Activated CD4-positive, CD25-positive, alpha-beta regulatory T cell treated with anti-CD3 and anti-CD28 coated beads, Interleukin-2, amount 50 U/mL, for 24 hours (primary cell): ENCODE measurements around the gene SURF4.
"Not testable (repeated sequence)": the region's sequence is repeated elsewhere in the genome, so short reads cannot be mapped to it uniquely, and the experiment has no call there.

Experiments used
- ATAC-seq, 2 donors: fragments of 150-1000 bp; cut with Tn5 transposase; one replicate each; pipeline ENCODE4 v1.10.0; 2021; ENCODE audit warnings: mild to moderate bottlenecking in 1 of 2, moderate library complexity in 1 of 2

The SURF4 gene

GRCh38 chr9:133331641-133332380 lies 44.0 kb downstream of the SURF4 start:
- ATAC-seq = no peak

DNA sequence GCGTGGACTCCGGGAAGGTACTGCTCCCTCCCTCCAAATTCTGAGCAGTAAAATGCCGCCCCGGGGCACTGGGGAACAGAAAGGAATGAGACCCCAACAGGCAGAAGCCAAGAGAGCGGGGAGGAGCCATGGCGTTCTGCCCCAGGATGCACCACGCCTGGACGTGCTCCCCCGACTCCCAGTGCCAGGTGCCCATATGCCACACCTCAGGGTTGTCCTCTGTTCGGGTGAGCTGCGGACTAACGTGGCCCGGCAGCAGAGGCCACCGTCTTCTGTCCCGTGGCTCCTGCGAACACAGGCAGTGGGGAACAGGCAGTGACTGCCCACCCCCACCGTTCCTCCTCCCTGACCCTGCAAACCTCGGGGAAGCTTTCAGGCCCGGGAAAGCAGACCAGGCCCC lies 44.6 kb downstream of the SURF4 start:
- no peak for ATAC-seq

DNA sequence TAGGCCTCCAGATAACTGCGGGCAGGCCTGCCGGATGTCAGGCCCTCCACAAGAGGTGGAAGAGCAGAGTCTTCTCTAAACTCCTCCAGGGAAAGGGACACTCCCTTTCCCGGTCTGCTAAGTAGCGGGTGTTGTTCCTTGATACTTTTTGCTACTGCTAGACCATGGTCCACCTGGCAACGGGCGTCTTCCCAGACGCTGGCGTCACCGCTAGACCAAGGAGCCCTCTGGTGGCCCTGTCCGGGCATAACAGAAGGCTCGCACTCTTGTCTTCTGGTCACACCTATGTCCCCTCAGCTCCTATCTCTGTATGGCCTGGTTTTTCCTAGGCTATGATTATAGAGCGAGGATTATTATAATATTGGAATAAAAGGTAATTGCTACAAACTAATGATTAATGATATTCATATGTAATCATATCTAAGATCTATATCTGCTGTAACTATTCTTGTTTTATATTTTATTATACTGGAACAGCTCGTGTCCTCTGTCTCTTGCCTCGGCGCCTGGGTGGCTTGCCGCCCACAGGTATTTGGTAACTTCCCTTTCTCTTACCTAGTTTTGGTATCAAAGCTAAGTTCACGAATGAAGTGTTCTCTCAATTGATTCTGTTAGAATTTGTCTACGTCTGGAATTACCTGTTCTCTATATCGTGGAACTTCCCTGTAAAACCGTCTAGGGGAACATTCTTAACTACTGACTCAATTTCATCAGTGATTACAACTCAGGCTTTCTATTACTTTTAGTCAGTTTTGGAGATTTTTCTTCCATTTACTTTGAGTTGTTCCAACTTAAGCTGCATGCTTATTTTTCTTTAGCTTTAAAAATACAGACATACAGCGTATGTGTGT lies 46.3 kb downstream of the SURF4 start:
- not testable (repeated sequence) for ATAC-seq

- ATAC-seq = no peak
Measured at GRCh38 chr9:133327834-133328484, 47.9 kb downstream of the SURF4 start.

GRCh38 chr9:133327021-133327420 lies 48.8 kb downstream of the SURF4 start:
- ATAC-seq = not testable (repeated sequence)

DNA sequence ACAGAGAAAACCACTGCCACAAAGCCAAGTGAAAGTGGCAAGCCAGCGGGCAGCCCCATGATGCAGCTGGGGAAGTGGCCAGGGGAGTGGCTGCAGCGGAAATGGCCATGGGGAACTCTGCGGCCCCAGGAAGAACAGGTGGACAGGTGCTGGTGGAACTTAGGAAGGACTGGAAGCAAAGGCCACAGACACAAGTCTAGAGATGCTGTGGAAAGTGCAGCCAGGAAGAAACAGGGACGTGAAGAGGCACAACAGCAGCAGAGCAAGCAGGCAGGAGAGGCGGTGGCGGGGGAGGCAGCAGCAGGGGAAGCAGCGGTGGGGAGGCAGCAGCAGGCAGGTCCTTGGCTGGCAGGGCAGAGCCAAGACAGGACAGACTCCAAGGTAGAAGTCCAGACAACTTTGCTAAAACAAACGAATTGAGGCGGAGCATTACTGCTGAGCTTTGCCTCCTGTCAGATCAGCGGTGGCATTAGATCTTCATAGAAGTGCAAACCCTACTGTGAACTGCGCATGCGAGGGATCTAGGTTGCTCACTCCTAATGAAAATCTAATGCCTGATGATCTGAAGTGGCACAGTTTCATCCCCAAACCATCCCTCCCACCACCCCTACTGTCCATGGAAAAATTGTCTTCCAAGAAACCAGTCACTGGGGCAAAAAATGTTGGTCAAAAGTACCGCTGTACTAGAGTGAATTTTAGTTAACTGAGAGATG lies 51.7 kb downstream of the SURF4 start:
- no peak for ATAC-seq

DNA sequence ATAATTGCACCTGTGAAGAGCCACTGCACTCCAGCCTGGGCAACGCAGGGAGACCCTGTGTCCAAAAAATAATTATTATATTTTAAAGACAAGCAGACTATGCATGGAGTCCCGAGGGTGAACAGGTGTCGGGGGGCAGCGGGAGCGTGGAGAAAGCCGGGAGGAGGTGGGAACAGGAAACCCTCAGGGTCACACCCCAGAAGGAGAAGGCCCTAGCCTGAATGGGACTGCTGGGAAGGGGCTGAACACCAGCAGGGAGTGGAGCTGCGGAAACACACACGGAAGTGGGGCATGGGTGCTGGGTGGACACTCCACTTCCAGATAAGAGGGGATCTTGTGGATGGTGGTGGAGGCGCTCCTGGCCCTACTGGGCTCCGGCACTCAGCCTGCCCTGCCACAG lies 52.6 kb downstream of the SURF4 start:
- ATAC-seq = no peak

DNA sequence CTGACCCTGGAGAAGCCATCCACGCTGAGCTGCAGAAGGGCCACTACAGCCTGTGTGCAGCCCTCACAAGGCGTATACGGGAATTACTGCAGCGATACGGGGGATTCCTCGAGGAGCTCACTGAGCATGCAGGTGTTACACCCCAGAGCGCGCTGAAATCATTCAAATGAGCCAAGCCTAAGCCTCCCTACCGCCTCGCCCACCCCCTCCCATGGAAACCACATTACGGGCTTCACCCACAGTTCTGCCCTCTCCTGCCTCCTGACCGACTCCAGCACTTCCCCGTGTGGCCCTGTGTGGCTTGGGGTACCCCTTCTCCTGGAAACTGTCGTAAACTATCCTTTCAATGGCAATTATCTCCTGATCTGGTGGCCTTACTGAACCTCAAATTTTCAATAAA lies 53.2 kb downstream of the SURF4 start:
- no peak for ATAC-seq

- no peak for ATAC-seq
Measured at GRCh38 chr9:133321411-133321935, 54.4 kb downstream of the SURF4 start.

DNA sequence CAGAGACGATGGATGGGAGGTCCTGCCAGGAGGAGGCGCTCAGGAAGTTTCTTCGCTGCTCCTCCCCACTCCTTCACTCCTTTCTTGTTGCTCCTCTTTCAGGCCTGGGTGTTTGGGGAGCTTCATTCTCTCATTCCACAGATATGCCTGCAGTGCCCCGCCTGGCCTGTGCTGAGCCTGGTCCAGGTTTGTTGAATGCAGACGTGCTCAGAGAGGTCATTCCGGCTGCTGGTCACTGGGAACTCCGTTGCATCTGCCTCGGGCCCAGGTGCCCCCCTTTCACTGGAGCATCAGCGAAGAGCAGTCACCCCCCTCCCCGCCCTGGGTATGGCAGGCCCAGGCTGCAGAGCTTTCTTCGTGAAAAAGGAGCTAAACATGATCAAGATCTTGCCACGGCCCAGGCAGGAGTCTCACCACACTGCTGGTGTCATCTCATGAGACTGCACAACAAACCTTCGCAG lies 55.4 kb downstream of the SURF4 start:
- ATAC-seq = no peak

DNA sequence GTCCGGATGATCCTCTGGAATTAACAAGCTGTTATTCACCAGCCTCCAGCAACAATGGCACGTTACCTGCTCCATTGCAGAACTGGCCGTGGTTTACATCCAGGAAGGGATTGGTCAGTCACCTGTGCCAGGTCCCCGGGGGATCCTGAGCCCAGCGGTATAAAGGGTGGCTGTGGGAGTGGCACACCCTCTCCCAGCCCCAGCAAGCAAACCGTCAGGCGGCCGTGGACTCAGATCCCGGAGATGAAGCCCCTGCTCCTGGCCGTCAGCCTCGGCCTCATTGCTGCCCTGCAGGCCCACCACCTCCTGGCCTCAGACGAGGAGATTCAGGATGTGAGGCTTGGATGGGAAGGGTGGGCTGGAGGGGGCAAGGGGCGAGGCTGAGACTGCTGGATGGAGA lies 58.3 kb downstream of the SURF4 start:
- not testable (repeated sequence) for ATAC-seq

GRCh38 chr9:133315997-133316396 lies 59.9 kb downstream of the SURF4 start:
- no peak for ATAC-seq
